ENCODE measurements around the gene TULP1.

TULP1 gene

DNA sequence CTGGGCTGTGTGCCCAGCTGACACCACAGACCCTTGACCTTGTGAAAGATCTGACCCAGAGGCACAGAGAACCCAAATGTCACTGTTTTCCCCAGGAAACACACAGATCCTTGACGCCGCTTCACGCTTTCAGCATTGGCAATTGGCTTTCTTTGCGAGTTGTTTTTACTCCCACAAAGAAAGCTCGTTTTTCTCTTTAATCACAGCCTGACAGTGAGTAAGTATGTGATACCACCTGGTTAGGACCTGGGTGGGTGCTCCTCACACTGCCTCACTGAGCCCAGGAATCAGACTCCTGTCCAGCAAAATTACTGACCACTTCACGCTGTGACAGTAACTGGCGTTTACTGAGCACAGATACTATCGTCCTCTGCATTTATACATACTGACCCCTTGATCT is 31.5 kb downstream of the TULP1 start:
- no peak for DNase-seq

GRCh38 chr6:35480176-35480575 is 32.5 kb downstream of the TULP1 start:
- DNase-seq, result no peak

DNA sequence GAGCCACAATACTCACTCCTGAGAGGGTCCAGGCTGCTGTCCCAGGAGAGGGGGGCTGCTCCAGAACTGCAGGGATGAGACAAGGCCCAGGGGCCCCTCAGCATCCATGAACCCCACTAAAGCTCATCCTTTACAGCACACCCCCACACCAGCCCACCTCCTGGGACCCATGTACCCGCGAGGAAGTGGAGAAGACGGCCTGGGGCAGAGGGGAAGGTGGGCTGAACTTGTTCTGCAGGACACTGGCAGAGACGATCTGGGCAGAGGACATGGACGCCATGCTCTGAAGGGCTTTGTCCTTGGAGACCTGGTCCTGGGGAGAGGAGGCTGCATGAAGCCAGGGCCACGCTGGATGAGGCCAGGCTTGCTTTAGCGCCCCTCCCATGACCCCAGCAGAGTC is 34.4 kb downstream of the TULP1 start:
- no peak for DNase-seq

DNA sequence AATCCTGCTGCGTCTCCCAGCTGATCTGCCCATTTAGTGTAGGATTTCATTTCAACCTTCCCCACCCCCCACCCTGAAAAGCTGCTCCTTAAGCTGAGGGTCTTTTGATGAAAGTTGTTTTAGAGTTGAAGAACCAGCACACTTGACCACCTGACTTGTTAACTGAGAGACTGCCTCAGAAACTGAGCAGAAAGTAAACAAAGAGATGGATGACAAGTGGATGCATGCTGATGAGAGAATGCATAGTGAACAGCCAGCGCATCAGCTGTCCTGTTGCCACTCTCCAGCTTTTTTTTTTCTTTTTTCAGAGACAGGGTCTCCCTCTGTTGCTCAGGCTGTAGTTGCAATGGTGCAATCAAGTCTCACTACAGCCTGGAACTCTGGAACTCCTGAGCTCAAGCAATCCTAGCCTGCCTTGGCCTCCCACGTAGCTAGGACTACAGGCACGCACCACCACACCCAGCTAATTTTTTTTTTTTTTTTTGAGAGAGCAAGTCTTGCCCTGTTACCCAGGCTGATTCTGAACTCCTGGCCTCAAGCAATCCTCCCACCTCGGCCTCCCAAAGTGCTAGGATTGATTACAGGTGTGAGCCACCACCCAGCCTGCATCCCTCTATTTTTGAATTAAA is 35.0 kb downstream of the TULP1 start:
- peak; percentile 21 for DNase-seq

DNA sequence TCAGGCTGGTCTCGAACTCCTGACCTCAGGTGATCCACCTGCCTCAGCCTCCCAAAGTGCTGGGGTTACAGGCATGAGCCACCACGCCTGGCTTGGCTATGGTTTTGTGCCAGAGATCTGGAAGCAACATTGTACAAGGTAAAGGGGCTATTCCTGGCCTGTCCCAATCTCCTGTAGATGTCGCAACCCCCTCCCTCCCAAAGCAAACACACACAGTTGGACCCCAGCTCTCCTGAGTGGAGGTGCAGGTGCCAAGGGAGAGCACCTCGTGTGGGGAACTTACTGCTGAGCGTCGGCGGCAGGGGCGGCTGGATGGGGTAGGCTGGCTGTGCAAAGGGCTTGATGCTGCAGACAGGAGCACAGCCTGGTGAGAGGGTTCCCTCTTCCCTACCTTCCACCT is 35.7 kb downstream of the TULP1 start:
- DNase-seq, result no peak

GRCh38 chr6:35476004-35476403 is 36.7 kb downstream of the TULP1 start:
- no peak for DNase-seq

DNA sequence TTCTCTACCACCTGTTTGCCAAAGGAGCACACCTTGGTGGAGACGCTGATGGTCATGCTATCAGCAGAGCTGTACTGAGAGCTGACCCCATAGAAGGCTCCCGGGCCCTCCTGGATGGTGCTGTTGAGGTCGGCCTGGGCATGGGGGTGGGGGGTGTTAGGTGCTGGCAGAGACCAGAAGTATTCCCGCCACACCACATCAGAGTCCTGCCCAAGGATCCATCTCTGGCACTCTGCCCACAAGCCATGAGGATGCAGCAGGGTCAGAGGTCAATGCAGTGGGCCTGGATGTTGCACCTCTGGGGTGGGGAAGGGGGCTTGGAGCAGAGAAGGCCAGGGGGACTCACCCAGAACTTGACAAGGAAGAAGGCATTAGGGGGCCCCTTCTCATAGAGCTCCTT is 37.1 kb downstream of the TULP1 start:
- DNase-seq, result no peak

DNA sequence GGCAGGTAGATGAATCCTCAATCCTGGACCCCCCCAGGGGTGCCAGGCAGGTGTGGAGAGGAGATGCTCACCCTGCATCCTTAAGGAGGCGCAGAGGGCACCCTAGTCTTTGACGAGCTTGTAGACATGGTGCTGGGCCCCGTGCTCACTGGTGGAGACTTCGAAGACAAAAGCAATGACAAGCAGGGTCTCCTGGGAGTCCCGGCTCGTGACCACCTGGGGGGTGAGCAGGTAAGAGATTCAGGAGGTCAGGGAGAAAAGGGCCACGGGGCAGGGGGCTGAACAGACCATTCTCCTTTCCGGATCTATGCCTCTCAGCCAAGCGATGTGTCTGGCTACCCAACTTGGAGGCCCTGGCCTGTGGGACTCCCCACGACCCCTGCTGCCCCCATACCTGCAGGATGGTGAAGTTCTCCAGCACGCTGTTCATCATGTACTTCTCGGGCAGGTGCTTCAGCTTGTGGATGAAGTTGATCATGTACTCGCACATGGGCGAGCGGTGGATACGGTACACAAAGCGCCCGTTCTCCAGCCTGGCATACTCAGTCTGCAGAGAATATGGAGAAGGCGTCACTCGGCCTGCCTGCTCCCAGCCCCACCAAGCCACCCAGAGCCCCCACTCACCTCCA is 37.6 kb downstream of the TULP1 start:
- DNase-seq, result no peak

DNA sequence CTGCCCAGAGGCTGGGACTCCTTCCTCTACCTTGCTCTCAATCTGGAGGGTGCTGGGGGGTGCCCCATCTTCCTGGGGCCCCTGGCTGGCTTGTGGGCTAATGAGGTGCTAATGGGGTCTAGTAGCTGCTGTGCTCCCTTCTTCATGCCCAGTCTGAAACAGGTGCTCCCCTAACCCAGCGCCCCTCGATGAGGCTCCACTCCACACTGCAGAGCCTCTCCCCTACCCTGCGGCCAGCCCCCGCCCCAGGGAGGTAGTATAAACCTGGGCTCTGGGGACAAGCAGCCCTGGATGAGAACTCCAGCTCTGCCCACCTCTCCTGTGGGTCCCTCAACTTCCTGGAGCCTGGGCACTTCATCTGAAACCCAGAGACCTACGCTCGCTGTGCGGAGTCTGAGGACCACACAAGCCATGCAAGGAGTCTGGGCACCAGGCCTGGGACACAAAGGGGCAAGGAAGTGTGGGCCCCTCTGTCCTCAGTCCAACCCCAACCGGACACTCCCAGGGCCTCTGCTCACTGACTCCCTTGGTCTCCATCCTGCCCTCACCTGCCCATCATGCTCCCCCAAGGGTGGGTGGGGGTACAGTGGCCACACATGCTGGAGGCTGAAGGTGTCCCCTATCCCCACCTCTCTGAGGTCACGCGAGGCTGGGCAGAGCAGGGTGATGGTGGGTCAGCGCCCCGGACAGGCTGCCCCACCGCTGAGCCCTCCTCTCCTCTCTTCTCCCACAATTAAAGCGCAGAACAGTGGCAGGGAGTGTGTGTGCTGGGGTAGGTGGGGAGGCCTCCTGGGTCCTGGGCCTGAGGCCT is 38.4 kb downstream of the TULP1 start:
- DNase-seq, result no peak

GRCh38 chr6:35473850-35474130 is 38.9 kb downstream of the TULP1 start:
- DNase-seq, result no peak

GRCh38 chr6:35473075-35473849 is 39.4 kb downstream of the TULP1 start:
- DNase-seq, result no peak

GRCh38 chr6:35471836-35472345 is 40.8 kb downstream of the TULP1 start:
- DNase-seq, result no peak

GRCh38 chr6:35470663-35471120 is 42.0 kb downstream of the TULP1 start:
- no peak for DNase-seq

DNA sequence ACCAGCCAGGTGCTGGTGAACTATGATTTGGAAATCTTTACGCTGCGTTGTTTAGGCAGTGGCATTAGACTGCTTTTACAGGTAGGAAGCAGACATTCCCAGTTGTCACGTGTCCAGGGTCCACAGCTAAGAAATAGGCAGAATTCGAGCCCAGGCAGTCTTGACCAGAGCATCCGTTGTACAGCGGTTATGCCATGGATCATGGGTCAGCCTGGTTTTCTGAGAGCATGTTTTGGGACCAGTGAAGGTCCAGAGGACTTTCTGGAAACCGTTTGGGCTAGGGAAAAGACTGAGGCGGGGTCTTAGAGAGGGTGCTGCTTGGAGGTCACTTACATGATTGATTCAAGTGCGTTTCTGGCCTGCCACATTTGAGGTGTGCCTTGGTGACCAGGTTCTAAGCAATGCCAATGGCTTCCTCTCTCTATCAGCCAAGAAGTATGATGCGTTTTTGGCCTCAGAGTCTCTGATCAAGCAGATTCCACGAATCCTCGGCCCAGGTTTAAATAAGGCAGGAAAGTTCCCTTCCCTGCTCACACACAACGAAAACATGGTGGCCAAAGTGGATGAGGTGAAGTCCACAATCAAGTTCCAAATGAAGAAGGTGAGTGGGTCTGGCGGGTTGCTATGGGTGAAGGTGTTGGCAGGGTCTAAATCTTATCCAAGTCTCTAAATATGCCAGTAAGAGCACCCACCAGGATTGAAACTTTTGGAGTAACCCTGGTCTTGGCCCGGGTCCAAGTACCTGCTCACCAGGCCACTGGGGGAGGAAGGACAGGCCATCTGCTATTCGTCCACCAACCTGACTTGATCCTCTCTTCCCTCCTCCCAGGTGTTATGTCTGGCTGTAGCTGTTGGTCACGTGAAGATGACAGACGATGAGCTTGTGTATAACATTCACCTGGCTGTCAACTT is 42.7 kb downstream of the TULP1 start:
- no peak for DNase-seq

DNA sequence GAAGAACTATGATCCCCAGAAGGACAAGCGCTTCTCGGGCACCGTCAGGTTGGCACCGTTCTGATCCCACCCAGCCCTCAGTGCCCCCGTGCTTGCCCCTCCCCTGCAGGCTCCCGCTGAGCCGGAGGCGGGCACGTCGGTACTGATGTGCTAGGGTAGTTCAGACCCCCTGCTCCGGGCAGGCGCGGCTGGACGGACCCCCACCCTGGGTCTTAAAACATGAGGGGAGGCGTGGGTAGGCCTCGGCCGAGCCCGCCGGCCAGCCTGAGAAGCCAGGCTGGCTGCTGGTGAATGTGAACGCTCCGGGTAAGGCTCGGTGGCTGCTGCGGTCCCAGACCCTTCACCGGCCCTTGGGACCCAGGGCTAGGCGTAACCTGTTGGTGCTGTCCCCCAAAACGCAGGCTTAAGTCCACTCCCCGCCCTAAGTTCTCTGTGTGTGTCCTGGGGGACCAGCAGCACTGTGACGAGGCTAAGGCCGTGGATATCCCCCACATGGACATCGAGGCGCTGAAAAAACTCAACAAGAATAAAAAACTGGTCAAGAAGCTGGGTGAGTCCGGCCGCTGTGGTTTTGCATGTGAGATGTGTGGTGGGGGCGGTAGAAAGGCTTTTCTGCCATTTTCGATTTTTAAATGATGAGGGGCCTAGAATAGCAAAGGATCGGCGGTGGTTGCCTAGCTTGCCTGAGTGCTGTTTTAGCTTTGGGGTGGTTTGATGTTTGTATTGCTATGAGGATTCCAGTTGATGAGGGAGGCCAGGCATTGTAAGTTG is 43.5 kb downstream of the TULP1 start:
- DNase-seq, result no peak

DNA sequence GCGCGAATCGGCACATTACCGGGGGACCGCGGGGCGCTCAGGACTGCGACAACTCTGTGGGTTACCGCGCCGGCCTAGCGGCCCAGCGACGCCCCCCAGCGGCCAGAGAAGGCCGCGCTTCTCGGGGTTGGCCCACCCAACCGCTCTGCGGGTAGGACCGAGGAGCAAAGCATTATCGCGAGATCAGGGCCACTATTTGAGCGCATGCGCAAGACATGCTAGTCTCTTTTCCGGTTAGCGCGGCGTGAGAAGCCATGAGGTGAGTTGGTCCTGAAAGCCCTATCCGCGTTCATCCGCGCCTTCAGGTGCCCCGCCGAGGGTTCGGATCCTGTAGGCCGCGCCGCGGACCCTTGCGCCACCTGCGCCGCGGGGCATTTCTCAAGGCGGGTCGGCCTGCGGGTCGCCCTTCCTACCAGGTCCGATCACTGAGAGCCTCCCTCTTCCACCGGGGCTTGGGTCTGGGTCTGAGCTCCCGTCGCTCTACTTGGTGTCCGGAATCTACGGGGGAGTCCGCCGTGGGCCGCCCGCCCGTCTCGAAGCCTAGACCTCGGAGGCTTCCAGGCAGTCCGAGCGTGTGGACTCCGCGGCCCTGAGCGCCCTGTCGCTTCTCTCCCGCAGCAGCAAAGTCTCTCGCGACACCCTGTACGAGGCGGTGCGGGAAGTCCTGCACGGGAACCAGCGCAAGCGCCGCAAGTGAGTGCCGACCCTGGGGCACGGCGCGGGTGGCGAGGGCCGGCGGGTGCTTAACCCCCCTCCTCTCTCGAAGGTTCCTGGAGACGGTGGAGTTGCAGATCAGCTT is 44.3 kb downstream of the TULP1 start, which contains the start of gene RPL10A:
TSS of gene RPL10A (plus strand) at position 221 of the 799 bp plus-strand sequence. CDS start at position 255, 34 bp downstream.
- DNase-seq, result peak; percentile 56

GRCh38 chr6:35465646-35466045 is 47.0 kb downstream of the TULP1 start:
- DNase-seq, result no peak

DNA sequence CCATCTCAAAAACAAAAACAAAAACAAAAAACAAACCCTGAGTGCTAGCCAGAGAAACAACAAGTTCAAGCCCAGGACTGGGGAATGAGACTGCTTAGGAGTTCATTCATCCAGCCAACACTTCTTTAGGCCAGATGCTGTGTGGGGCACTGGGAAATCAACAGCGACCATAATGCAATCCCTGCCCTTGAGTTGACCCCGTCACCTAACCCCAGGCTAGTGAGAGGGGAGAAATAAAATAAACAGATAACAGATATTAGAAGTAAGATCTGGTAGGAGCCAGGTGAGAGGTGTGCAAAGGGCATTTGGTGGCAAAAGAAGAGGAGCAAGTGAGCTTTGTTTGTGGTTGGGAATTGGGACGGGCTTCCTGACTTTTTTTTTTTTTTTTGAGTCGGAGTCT is 49.4 kb downstream of the TULP1 start:
- no peak for DNase-seq

GRCh38 chr6:35461270-35461669 is 51.4 kb downstream of the TULP1 start:
- no peak for DNase-seq

- DNase-seq, result no peak
These were observed 54.8 kb downstream of the TULP1 start for GRCh38 chr6:35457907-35458306.
